ENCODE data around the gene KIF26B. TPM values are rescaled to one million over a fixed set of nuclear protein-coding genes. Genes with fewer than 3 reads are reported as not detected.
"Not testable (repeated sequence)": the region's sequence is repeated elsewhere in the genome, so short reads cannot be mapped to it uniquely, and the experiment has no call there.

The KIF26B gene
- total RNA-seq, 3 donors from 2014 or later = 0.03 to 0.24 (median 0.10) TPM

- no peak for DNase-seq
- H3K27me3 Mint-ChIP-seq (ENCODE audit: low read depth) = no peaks in the 10 kb centered on the region
- ATAC-seq = no peak
- H3K36me3 Mint-ChIP-seq (ENCODE audit: insufficient read depth) = no peaks in the 10 kb centered on the region
- no peaks in the 10 kb centered on the region for H3K4me1 Mint-ChIP-seq (ENCODE audit: low read depth)
- H3K9me3 Mint-ChIP-seq = no peaks in the 10 kb centered on the region
- no peak overlapping the region for H3K4me3 Mint-ChIP-seq
These were observed 545.8 kb downstream of the KIF26B start for GRCh38 chr1:245700631-245701030.

GRCh38 chr1:245701631-245702030 is 546.8 kb downstream of the KIF26B start:
- Mint-ChIP-seq H3K4me3 (no peak overlapping the region), H3K36me3 (ENCODE audit: insufficient read depth) (no peaks in the 10 kb centered on the region), H3K9me3 (no peaks in the 10 kb centered on the region), H3K27me3 (ENCODE audit: low read depth) (no peaks in the 10 kb centered on the region), H3K4me1 (ENCODE audit: low read depth) (no peaks in the 10 kb centered on the region)
- ATAC-seq (no peak), DNase-seq (no peak)

- ATAC-seq (no peak), DNase-seq (no peak)
- Mint-ChIP-seq H3K4me1 (ENCODE audit: low read depth) (no peaks in the 10 kb centered on the region), H3K4me3 (no peak overlapping the region), H3K27me3 (ENCODE audit: low read depth) (no peaks in the 10 kb centered on the region), H3K9me3 (no peaks in the 10 kb centered on the region), H3K36me3 (ENCODE audit: insufficient read depth) (no peaks in the 10 kb centered on the region)
These were observed 547.6 kb downstream of the KIF26B start for GRCh38 chr1:245702346-245702745.

- no peaks in the 10 kb centered on the region for H3K36me3 Mint-ChIP-seq (ENCODE audit: insufficient read depth)
- no peaks in the 10 kb centered on the region for H3K27me3 Mint-ChIP-seq (ENCODE audit: low read depth)
- ATAC-seq = no peak
- no peaks in the 10 kb centered on the region for H3K9me3 Mint-ChIP-seq
- H3K4me1 Mint-ChIP-seq (ENCODE audit: low read depth) = no peaks in the 10 kb centered on the region
- DNase-seq = no peak
- no peak overlapping the region for H3K4me3 Mint-ChIP-seq
These were observed 549.6 kb downstream of the KIF26B start for GRCh38 chr1:245704341-245704740.

- Mint-ChIP-seq H3K4me3 (no peak overlapping the region), H3K9me3 (no peaks in the 10 kb centered on the region), H3K4me1 (ENCODE audit: low read depth) (no peaks in the 10 kb centered on the region), H3K36me3 (ENCODE audit: insufficient read depth) (no peaks in the 10 kb centered on the region), H3K27me3 (ENCODE audit: low read depth) (no peaks in the 10 kb centered on the region)
- DNase-seq = no peak
- ATAC-seq = no peak
These were observed 550.0 kb downstream of the KIF26B start for GRCh38 chr1:245704765-245705164.

- ATAC-seq = no peak
- Mint-ChIP-seq H3K27me3 (ENCODE audit: low read depth) (no peaks in the 10 kb centered on the region), H3K4me3 (no peak overlapping the region), H3K9me3 (no peaks in the 10 kb centered on the region), H3K36me3 (ENCODE audit: insufficient read depth) (no peaks in the 10 kb centered on the region), H3K4me1 (ENCODE audit: low read depth) (no peaks in the 10 kb centered on the region)
- no peak for DNase-seq
These were observed 553.2 kb downstream of the KIF26B start for GRCh38 chr1:245707941-245708340.

- no peak overlapping the region for H3K4me3 Mint-ChIP-seq
- no peaks in the 10 kb centered on the region for H3K36me3 Mint-ChIP-seq (ENCODE audit: insufficient read depth)
- no peak for DNase-seq
- H3K9me3 Mint-ChIP-seq = no peaks in the 10 kb centered on the region
- no peaks in the 10 kb centered on the region for H3K4me1 Mint-ChIP-seq (ENCODE audit: low read depth)
- ATAC-seq = no peak
- H3K27me3 Mint-ChIP-seq (ENCODE audit: low read depth) = no peaks in the 10 kb centered on the region
These were observed 556.4 kb downstream of the KIF26B start for GRCh38 chr1:245710961-245711903.

- ATAC-seq; H3K36me3 Mint-ChIP-seq (ENCODE audit: insufficient read depth); H3K27me3 Mint-ChIP-seq (ENCODE audit: low read depth); DNase-seq; H3K4me3 Mint-ChIP-seq; H3K4me1 Mint-ChIP-seq (ENCODE audit: low read depth); H3K9me3 Mint-ChIP-seq: not testable (repeated sequence)
These were observed 559.2 kb downstream of the KIF26B start for GRCh38 chr1:245714027-245714426.

GRCh38 chr1:245715291-245715701 is 560.5 kb downstream of the KIF26B start:
- H3K4me1 Mint-ChIP-seq (ENCODE audit: low read depth) = no peaks in the 10 kb centered on the region
- peaks cover 7% of the 10 kb centered on the region for H3K9me3 Mint-ChIP-seq
- no peak for ATAC-seq
- no peaks in the 10 kb centered on the region for H3K27me3 Mint-ChIP-seq (ENCODE audit: low read depth)
- no peak for DNase-seq
- H3K4me3 Mint-ChIP-seq = no peak overlapping the region
- H3K36me3 Mint-ChIP-seq (ENCODE audit: insufficient read depth) = no peaks in the 10 kb centered on the region

- ATAC-seq = no peak
- DNase-seq = no peak
- no peaks in the 10 kb centered on the region for H3K36me3 Mint-ChIP-seq (ENCODE audit: insufficient read depth)
- peaks cover 7% of the 10 kb centered on the region for H3K9me3 Mint-ChIP-seq
- no peak overlapping the region for H3K4me3 Mint-ChIP-seq
- no peaks in the 10 kb centered on the region for H3K27me3 Mint-ChIP-seq (ENCODE audit: low read depth)
- no peaks in the 10 kb centered on the region for H3K4me1 Mint-ChIP-seq (ENCODE audit: low read depth)
These were observed 561.2 kb downstream of the KIF26B start for GRCh38 chr1:245715970-245716369.

- Mint-ChIP-seq H3K36me3 (ENCODE audit: insufficient read depth) (no peaks in the 10 kb centered on the region), H3K4me1 (ENCODE audit: low read depth) (no peaks in the 10 kb centered on the region), H3K4me3 (no peak overlapping the region), H3K27me3 (ENCODE audit: low read depth) (no peaks in the 10 kb centered on the region), H3K9me3 (peaks cover 7% of the 10 kb centered on the region)
- no peak for ATAC-seq
- DNase-seq = no peak
These were observed 561.8 kb downstream of the KIF26B start for GRCh38 chr1:245716561-245716960.

GRCh38 chr1:245717611-245718010 is 562.8 kb downstream of the KIF26B start:
- Mint-ChIP-seq H3K4me3 (no peak overlapping the region), H3K9me3 (peaks cover 7% of the 10 kb centered on the region), H3K27me3 (ENCODE audit: low read depth) (no peaks in the 10 kb centered on the region), H3K4me1 (ENCODE audit: low read depth) (no peaks in the 10 kb centered on the region), H3K36me3 (ENCODE audit: insufficient read depth) (no peaks in the 10 kb centered on the region)
- ATAC-seq = no peak
- no peak for DNase-seq

GRCh38 chr1:245718123-245718522 is 563.3 kb downstream of the KIF26B start:
- Mint-ChIP-seq H3K4me3 (no peak overlapping the region), H3K9me3 (peaks cover 7% of the 10 kb centered on the region), H3K36me3 (ENCODE audit: insufficient read depth) (no peaks in the 10 kb centered on the region), H3K27me3 (ENCODE audit: low read depth) (no peaks in the 10 kb centered on the region), H3K4me1 (ENCODE audit: low read depth) (no peaks in the 10 kb centered on the region)
- ATAC-seq (no peak), DNase-seq (no peak)

GRCh38 chr1:245718951-245719350 is 564.2 kb downstream of the KIF26B start:
- Mint-ChIP-seq H3K27me3 (ENCODE audit: low read depth) (no peaks in the 10 kb centered on the region), H3K36me3 (ENCODE audit: insufficient read depth) (no peaks in the 10 kb centered on the region), H3K4me1 (ENCODE audit: low read depth) (no peaks in the 10 kb centered on the region), H3K9me3 (peaks cover 7% of the 10 kb centered on the region), H3K4me3 (no peak overlapping the region)
- DNase-seq = no peak
- no peak for ATAC-seq

GRCh38 chr1:245721488-245721887 is 566.7 kb downstream of the KIF26B start:
- peaks cover 26% of the 10 kb centered on the region for H3K9me3 Mint-ChIP-seq
- no peaks in the 10 kb centered on the region for H3K27me3 Mint-ChIP-seq (ENCODE audit: low read depth)
- H3K4me3 Mint-ChIP-seq = no peak overlapping the region
- no peaks in the 10 kb centered on the region for H3K36me3 Mint-ChIP-seq (ENCODE audit: insufficient read depth)
- DNase-seq (no peak), ATAC-seq (no peak)
- no peaks in the 10 kb centered on the region for H3K4me1 Mint-ChIP-seq (ENCODE audit: low read depth)
